GM12875 (cell line): ENCODE measurements around the gene PC.

Experiments used
- H3K4me3 ChIP-seq: one replicate; pipeline ENCODE4 v1.5.1; 2011; ENCODE audit warnings: low read depth, low read length, control low read depth
- TF ChIP-seq, protein P1 (sequence below): IDR thresholded peaks from 2 replicates; pipeline ENCODE4 v1.5.1; 2011; ENCODE audit warnings: low read depth, mild to moderate bottlenecking, control low read depth, inconsistent platforms, low read length, moderate library complexity, borderline replicate concordance; ENCODE audit not compliant: insufficient read depth

The PC gene

DNA sequence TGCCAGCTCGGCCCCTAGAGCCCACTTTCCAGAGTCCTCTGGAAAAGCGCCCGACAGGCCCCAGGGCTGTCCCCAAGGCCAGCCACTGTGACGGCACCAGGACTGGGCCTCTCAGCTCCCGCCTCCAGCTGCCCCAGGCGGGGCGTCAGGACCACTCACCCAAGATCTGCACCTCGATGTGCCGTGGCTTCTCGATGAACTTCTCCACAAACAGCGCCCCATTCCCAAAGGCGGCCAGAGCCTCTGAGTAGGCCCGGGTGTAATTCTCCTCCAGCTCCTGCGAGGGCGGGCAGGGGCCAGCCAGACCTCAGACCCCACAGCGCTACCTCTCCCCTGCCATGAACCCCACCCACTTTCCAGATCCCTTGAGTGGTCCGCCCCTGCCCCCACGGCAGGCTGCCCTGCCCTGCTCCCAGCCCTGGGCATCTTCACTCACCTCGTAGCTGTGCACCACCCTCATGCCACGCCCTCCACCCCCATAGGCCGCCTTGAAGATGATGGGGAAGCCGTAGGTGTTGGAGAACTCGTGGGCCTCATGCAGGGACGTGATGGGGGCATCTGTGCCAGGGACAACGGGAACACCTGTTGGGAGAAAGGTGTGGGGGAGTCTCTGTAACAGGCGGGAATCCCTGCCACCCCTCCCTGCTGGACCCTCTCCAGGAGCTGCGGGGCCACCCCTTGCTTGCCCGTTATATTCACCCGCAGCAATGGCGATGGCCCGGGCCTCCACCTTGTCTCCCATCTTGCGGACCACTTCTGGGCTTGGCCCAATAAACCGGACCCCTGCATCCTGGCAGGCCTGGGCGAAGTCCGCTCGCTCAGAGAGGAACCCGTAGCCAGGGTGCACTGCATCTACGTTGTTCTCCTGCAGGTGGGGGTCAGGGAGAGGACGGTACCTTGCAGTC is 87.3 kb downstream of the PC start:
- no peak overlapping the region for H3K4me3 ChIP-seq
- TF ChIP-seq, protein P1, sequence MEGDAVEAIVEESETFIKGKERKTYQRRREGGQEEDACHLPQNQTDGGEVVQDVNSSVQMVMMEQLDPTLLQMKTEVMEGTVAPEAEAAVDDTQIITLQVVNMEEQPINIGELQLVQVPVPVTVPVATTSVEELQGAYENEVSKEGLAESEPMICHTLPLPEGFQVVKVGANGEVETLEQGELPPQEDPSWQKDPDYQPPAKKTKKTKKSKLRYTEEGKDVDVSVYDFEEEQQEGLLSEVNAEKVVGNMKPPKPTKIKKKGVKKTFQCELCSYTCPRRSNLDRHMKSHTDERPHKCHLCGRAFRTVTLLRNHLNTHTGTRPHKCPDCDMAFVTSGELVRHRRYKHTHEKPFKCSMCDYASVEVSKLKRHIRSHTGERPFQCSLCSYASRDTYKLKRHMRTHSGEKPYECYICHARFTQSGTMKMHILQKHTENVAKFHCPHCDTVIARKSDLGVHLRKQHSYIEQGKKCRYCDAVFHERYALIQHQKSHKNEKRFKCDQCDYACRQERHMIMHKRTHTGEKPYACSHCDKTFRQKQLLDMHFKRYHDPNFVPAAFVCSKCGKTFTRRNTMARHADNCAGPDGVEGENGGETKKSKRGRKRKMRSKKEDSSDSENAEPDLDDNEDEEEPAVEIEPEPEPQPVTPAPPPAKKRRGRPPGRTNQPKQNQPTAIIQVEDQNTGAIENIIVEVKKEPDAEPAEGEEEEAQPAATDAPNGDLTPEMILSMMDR, result no peak

DNA sequence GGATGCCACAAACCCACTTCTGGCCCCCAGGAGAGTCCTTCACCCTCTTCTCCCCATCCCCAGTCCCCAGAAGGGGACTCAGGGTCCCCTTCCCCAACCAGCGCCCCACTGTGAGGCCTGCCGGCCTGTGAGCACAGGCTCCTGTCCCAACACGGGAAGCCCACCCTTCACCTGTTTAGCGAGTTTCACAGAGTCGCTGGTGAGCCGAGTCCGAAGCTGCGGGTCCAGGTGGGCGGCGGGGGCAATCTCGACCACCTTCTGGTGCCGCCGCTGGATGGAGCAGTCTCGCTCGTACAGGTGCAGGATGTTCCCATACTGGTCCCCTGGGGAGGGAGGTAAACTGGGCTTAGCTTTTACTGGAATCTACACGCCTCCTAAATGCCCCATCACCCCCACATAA is 88.1 kb downstream of the PC start:
- H3K4me3 ChIP-seq, result no peak overlapping the region
- TF ChIP-seq, protein P1, result no peak

DNA sequence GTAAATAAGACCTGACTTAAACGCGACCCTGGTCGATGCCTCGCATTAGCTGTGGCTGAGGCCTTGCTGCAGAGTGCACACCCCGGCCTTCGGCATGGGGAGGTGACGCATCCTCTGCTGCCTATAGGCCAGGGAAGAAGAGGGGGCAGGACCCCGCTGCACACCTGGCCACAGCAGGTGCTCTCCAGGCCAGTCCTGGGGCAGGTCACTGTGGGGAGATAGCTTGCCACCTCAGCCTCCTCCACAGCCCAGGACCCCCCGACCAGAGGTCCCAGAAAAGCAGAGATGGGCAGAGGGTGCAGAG is 88.7 kb downstream of the PC start:
- H3K4me3 ChIP-seq, result no peak overlapping the region
- TF ChIP-seq, protein P1, result no peak

DNA sequence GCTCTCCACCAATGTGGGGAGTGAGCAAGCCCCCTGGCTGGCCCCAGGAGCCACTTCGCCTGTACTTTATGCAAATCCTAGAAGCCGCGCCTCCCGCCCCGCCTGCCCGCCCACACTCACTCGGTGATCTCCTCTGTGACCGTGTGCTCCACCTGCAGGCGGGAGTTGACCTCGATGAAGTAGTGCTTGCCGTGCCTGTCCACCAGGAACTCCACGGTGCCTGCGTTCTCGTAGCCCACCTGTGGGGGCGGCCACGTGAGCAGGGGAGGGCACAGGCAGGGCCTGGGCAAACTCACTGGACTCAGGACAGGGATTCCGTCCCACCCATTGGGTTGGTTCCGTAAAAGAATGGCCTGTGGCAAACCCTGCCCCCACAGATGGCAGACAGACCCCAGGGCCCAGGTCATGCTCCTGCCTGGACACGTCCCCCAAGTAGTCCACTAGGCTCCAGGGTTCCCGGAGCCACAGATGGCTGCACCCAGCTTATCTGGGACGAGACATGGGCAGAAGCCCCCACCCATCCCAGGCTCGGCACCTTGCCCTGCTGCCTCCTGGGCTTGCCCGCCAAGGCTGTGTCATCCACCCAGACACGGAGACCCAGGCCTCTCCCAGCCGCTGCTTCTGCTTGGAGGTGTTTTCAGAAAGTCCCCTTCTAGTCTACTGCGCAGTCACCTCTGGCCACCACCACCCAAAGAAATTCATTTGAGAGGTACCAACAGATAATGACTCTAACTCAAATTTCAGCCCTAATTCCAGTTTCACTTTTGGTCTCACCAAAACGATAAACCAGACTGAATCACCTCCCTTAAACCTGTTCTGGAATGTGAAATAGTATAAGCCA is 89.2 kb downstream of the PC start:
- H3K4me3 ChIP-seq, result no peak overlapping the region
- TF ChIP-seq, protein P1, result peak; percentile 80

DNA sequence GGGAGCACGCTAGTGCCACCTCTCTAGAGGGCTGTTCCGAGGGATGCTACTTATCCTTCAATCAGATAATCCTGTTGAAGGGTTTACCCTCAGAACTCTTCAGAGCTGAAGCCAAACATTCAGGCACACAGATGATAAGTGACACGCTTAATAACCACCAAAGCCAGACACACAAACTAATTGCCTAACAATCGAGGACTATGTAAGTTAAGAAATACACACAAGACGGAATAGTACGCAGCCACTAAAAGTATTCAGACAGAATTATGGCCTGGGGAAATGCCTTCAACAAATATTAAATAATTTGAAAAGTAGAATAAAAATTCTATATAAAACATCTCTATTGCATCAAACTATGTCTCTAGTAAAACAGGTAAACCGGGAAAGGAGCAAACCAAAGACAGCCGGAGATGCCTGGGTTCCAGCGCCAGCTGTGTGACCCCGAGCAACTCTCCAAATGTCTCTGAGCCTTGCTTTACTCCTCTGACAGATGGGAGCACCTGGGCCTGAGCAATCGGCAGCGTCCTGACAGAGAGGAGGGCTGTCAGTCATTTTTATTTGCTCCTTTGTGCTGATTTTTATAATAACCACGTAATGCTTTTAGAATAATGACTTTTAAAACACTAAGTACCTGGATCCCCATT is 90.0 kb downstream of the PC start:
- TF ChIP-seq, protein P1, result no peak
- H3K4me3 ChIP-seq, result no peak overlapping the region

DNA sequence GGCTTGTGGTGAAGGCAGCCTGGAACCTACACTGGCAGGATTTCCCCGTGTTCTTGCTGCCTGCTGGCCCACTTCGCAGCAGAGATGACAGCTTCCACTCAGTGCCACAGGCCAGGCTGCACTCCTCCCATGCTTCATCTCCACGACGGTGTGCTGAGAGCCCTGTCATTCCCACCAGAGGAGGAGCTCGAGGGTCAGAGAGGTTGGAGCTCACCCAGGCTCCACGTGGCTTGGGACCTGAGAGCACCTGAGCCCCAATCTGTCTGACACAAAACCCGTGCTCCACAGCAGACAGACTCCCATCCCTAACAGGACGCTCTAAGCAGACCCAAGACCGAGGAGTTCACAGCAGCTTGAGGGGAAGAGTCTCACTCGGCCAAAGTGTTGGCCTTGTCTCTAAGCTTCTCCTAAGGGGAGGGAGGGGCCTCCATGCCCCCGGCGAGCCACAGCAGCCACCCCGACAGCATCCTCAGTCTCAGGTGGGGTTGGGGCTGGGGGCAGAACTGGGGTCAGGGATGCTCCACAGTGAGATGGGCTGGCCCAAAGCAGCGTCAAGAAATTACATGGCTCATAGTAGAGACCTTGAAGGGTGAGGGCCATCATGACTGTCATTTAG is 90.7 kb downstream of the PC start:
- TF ChIP-seq, protein P1, result peak; percentile 25; the same call in 1 of the 2 replicates
- H3K4me3 ChIP-seq, result no peak overlapping the region
